Measurements from ENCODE around the gene SMU1.
"Not testable (repeated sequence)": the region's sequence is repeated elsewhere in the genome, so short reads cannot be mapped to it uniquely, and the experiment has no call there.

The SMU1 gene

GRCh38 chr9:33101104-33101951, 24.9 kb upstream of the SMU1 start:
- H3K4me3 ChIP-seq (replicated peaks in 1 of 2; ENCODE audit: low read depth in 2 of 2, low read length in 2 of 2), result no peak overlapping the region
- no peak for TF ChIP-seq CTCF (IDR thresholded peaks at IDR 0.05; ENCODE audit: low read depth, low read length)
- DNase-seq (ENCODE audit: low read depth in 2 of 2), result peak; percentile 64 to 66

- no peak for DNase-seq (ENCODE audit: low read depth in 2 of 2)
- no peak for TF ChIP-seq CTCF (IDR thresholded peaks at IDR 0.05; ENCODE audit: low read depth, low read length)
- H3K4me3 ChIP-seq (replicated peaks in 1 of 2; ENCODE audit: low read depth in 2 of 2, low read length in 2 of 2), result no peak overlapping the region
Observed at GRCh38 chr9:33099754-33100153, 23.3 kb upstream of the SMU1 start.

GRCh38 chr9:33097192-33097591, 20.7 kb upstream of the SMU1 start:
- H3K4me3 ChIP-seq (replicated peaks in 1 of 2; ENCODE audit: low read depth in 2 of 2, low read length in 2 of 2), result no peak overlapping the region
- no peak for DNase-seq (ENCODE audit: low read depth in 2 of 2)
- TF ChIP-seq CTCF (IDR thresholded peaks at IDR 0.05; ENCODE audit: low read depth, low read length), result no peak

GRCh38 chr9:33092634-33093033, 16.2 kb upstream of the SMU1 start:
- no peak for TF ChIP-seq CTCF (IDR thresholded peaks at IDR 0.05; ENCODE audit: low read depth, low read length)
- no peak for DNase-seq (ENCODE audit: low read depth in 2 of 2)
- H3K4me3 ChIP-seq (replicated peaks in 1 of 2; ENCODE audit: low read depth in 2 of 2, low read length in 2 of 2), result no peak overlapping the region

- H3K4me3 ChIP-seq (replicated peaks in 1 of 2; ENCODE audit: low read depth in 2 of 2, low read length in 2 of 2); DNase-seq (ENCODE audit: low read depth in 2 of 2): not testable (repeated sequence)
Observed at GRCh38 chr9:33085672-33086071, 9.2 kb upstream of the SMU1 start.

GRCh38 chr9:33082538-33083326, 6.3 kb upstream of the SMU1 start:
- H3K4me3 ChIP-seq (replicated peaks in 1 of 2; ENCODE audit: low read depth in 2 of 2, low read length in 2 of 2), result no peak overlapping the region
- no peak for DNase-seq (ENCODE audit: low read depth in 2 of 2)
- no peak for TF ChIP-seq CTCF (IDR thresholded peaks at IDR 0.05; ENCODE audit: low read depth, low read length)

GRCh38 chr9:33082128-33082527, 5.7 kb upstream of the SMU1 start:
- no peak for DNase-seq (ENCODE audit: low read depth in 2 of 2)
- no peak overlapping the region for H3K4me3 ChIP-seq (replicated peaks in 1 of 2; ENCODE audit: low read depth in 2 of 2, low read length in 2 of 2)
- TF ChIP-seq CTCF (IDR thresholded peaks at IDR 0.05; ENCODE audit: low read depth, low read length), result no peak

Measured in cardiac fibroblast (primary cell).